Measurements from ENCODE around the gene PMM2.

Gene PMM2

GRCh38 chr16:8853611-8854010 lies 56.0 kb downstream of the PMM2 start:
- no peak for FAIRE-seq

- no peak for FAIRE-seq
These were observed 56.8 kb downstream of the PMM2 start for GRCh38 chr16:8854298-8854948.

- FAIRE-seq = no peak
These were observed 57.6 kb downstream of the PMM2 start for GRCh38 chr16:8855051-8855786.

GRCh38 chr16:8855972-8856371 lies 58.3 kb downstream of the PMM2 start:
- FAIRE-seq = no peak

- FAIRE-seq = no peak
These were observed 61.6 kb downstream of the PMM2 start for GRCh38 chr16:8858994-8859912.

- FAIRE-seq = no peak
These were observed 62.6 kb downstream of the PMM2 start for GRCh38 chr16:8859913-8860881.

GRCh38 chr16:8861563-8862308 lies 64.1 kb downstream of the PMM2 start:
- no peak for FAIRE-seq

GRCh38 chr16:8862309-8863130 lies 64.9 kb downstream of the PMM2 start:
- FAIRE-seq = no peak

- FAIRE-seq = no peak
These were observed 66.2 kb downstream of the PMM2 start for GRCh38 chr16:8863594-8864424.

GRCh38 chr16:8864480-8865110 lies 67.0 kb downstream of the PMM2 start:
- no peak for FAIRE-seq

GRCh38 chr16:8865145-8865882 lies 67.7 kb downstream of the PMM2 start:
- no peak for FAIRE-seq

- no peak for FAIRE-seq
These were observed 68.7 kb downstream of the PMM2 start for GRCh38 chr16:8866118-8866883.

- no peak for FAIRE-seq
These were observed 69.2 kb downstream of the PMM2 start for GRCh38 chr16:8866884-8867215.

- no peak for FAIRE-seq
These were observed 69.7 kb downstream of the PMM2 start for GRCh38 chr16:8867216-8867931.

GRCh38 chr16:8867932-8868415 lies 70.3 kb downstream of the PMM2 start:
- no peak for FAIRE-seq

GRCh38 chr16:8868416-8869211 lies 71.0 kb downstream of the PMM2 start, which contains the start of gene CARHSP1:
CARHSP1 (minus strand) TSS chr16:8869006; CDS start chr16:8859328, 9,678 bp downstream.
- FAIRE-seq = no peak
